ENCODE data around the gene AKR7A2.
"Not testable (repeated sequence)": the region's sequence is repeated elsewhere in the genome, so short reads cannot be mapped to it uniquely, and the experiment has no call there.

AKR7A2 gene

GRCh38 chr1:19311503-19311930, 427 bp downstream of the AKR7A2 start:
- in situ Hi-C loops (cut with HindIII; ENCODE audit: low pct_ligation_motif_present, low pct_unique_long_range_greater_than_20kb, low sequenced_read_pairs): no loop called here
- no peak for DNase-seq

- in situ Hi-C loops (cut with HindIII; ENCODE audit: low pct_ligation_motif_present, low pct_unique_long_range_greater_than_20kb, low sequenced_read_pairs): no loop called here
These were observed 1.0 kb downstream of the AKR7A2 start for GRCh38 chr1:19310720-19311502.

GRCh38 chr1:19310061-19310460, 1.9 kb downstream of the AKR7A2 start:
- in situ Hi-C loops (cut with HindIII; ENCODE audit: low pct_ligation_motif_present, low pct_unique_long_range_greater_than_20kb, low sequenced_read_pairs): no loop called here
- DNase-seq: no peak

More at GRCh38 chr1:19310720-19311502, 1.0 kb downstream of the AKR7A2 start:
- peak; percentile 8 for DNase-seq

- DNase-seq: no peak
- in situ Hi-C loops (cut with HindIII; ENCODE audit: low pct_ligation_motif_present, low pct_unique_long_range_greater_than_20kb, low sequenced_read_pairs): no loop called here
These were observed 2.7 kb downstream of the AKR7A2 start for GRCh38 chr1:19309123-19309813.

GRCh38 chr1:19308509-19308907, 3.4 kb downstream of the AKR7A2 start:
- in situ Hi-C loops (cut with HindIII; ENCODE audit: low pct_ligation_motif_present, low pct_unique_long_range_greater_than_20kb, low sequenced_read_pairs): no loop called here
- no peak for DNase-seq

- in situ Hi-C loops (cut with HindIII; ENCODE audit: low pct_ligation_motif_present, low pct_unique_long_range_greater_than_20kb, low sequenced_read_pairs): no loop called here
- no peak for DNase-seq
These were observed 4.0 kb downstream of the AKR7A2 start for GRCh38 chr1:19307794-19308508.

- no peak for DNase-seq
- in situ Hi-C loops (cut with HindIII; ENCODE audit: low pct_ligation_motif_present, low pct_unique_long_range_greater_than_20kb, low sequenced_read_pairs): no loop called here
These were observed 5.0 kb downstream of the AKR7A2 start for GRCh38 chr1:19306941-19307340.

GRCh38 chr1:19305880-19306279, 6.1 kb downstream of the AKR7A2 start:
- no peak for DNase-seq
- in situ Hi-C loops (cut with HindIII; ENCODE audit: low pct_ligation_motif_present, low pct_unique_long_range_greater_than_20kb, low sequenced_read_pairs): no loop called here

GRCh38 chr1:19304081-19304480, 7.9 kb downstream of the AKR7A2 start:
- in situ Hi-C loops (cut with HindIII; ENCODE audit: low pct_ligation_motif_present, low pct_unique_long_range_greater_than_20kb, low sequenced_read_pairs); DNase-seq: not testable (repeated sequence)

- in situ Hi-C loops (cut with HindIII; ENCODE audit: low pct_ligation_motif_present, low pct_unique_long_range_greater_than_20kb, low sequenced_read_pairs): no loop called here
- no peak for DNase-seq
These were observed 11.7 kb downstream of the AKR7A2 start for GRCh38 chr1:19300211-19300610.

- in situ Hi-C loops (cut with HindIII; ENCODE audit: low pct_ligation_motif_present, low pct_unique_long_range_greater_than_20kb, low sequenced_read_pairs): no loop called here
- DNase-seq: no peak
These were observed 17.3 kb downstream of the AKR7A2 start for GRCh38 chr1:19294638-19295037.

GRCh38 chr1:19289244-19289643, 22.7 kb downstream of the AKR7A2 start:
- no peak for DNase-seq
- in situ Hi-C loops (cut with HindIII; ENCODE audit: low pct_ligation_motif_present, low pct_unique_long_range_greater_than_20kb, low sequenced_read_pairs): no loop called here

- in situ Hi-C loops (cut with HindIII; ENCODE audit: low pct_ligation_motif_present, low pct_unique_long_range_greater_than_20kb, low sequenced_read_pairs); DNase-seq: not testable (repeated sequence)
These were observed 23.4 kb downstream of the AKR7A2 start, which contains the start of gene AKR7A3 for GRCh38 chr1:19288324-19289241. Gene AKR7A3 (minus strand): TSS chr1:19288770. CDS start chr1:19288709, 61 bp downstream.

GRCh38 chr1:19287436-19288185, 24.3 kb downstream of the AKR7A2 start:
- DNase-seq: no peak
- in situ Hi-C loops (cut with HindIII; ENCODE audit: low pct_ligation_motif_present, low pct_unique_long_range_greater_than_20kb, low sequenced_read_pairs): no loop called here

- in situ Hi-C loops (cut with HindIII; ENCODE audit: low pct_ligation_motif_present, low pct_unique_long_range_greater_than_20kb, low sequenced_read_pairs); DNase-seq: not testable (repeated sequence)
These were observed 26.1 kb downstream of the AKR7A2 start for GRCh38 chr1:19285807-19286206.

- DNase-seq; in situ Hi-C loops (cut with HindIII; ENCODE audit: low pct_ligation_motif_present, low pct_unique_long_range_greater_than_20kb, low sequenced_read_pairs): not testable (repeated sequence)
These were observed 26.6 kb downstream of the AKR7A2 start for GRCh38 chr1:19285366-19285765.

- in situ Hi-C loops (cut with HindIII; ENCODE audit: low pct_ligation_motif_present, low pct_unique_long_range_greater_than_20kb, low sequenced_read_pairs): no loop called here
- DNase-seq: no peak
These were observed 27.1 kb downstream of the AKR7A2 start for GRCh38 chr1:19284881-19285280.

- in situ Hi-C loops (cut with HindIII; ENCODE audit: low pct_ligation_motif_present, low pct_unique_long_range_greater_than_20kb, low sequenced_read_pairs): no loop called here
- DNase-seq: no peak
These were observed 28.1 kb downstream of the AKR7A2 start for GRCh38 chr1:19283891-19284290.

Data from ACHN (cell line).